Peyer's patch (tissue), 4 donors: Measurements from ENCODE around the gene ARL17B. TPM values are rescaled to one million over a fixed set of nuclear protein-coding genes. Genes with fewer than 3 reads are reported as not detected.
"Not testable (repeated sequence)": the region's sequence is repeated elsewhere in the genome, so short reads cannot be mapped to it uniquely, and the experiment has no call there.

Source experiments
- DNase-seq, 3 donors: peaks; one replicate each; pipeline ENCODE4 v3.0.0-alpha.2; 2017 to 2019
- H3K27ac ChIP-seq, 4 donors: fragments of 200-600 bp; sonication (generic); one replicate each; pipeline ENCODE4 v1.5.1; 2016 to 2019
- H3K27me3 ChIP-seq, 2 donors: fragments of 200-600 bp; sonication (generic); one replicate each; pipeline ENCODE4 v1.5.1; 2019
- H3K36me3 ChIP-seq, 3 donors: fragments of 200-600 bp; sonication (generic); one replicate each; pipeline ENCODE4 v1.5.1; 2016 to 2019
- H3K4me1 ChIP-seq, 4 donors: fragments of 200-600 bp; sonication (generic); one replicate each; pipeline ENCODE4 v1.5.1; 2016 to 2019
- H3K4me3 ChIP-seq, 4 donors: fragments of 200-600 bp; sonication (generic); 1 replicate in 3 of 4; 2 replicates in 1 of 4; pipeline ENCODE4 v1.5.1; 2016 to 2019; ENCODE audit warnings: mild to moderate bottlenecking in 1 of 4
- H3K9me3 ChIP-seq, 4 donors: fragments of 200-600 bp; sonication (generic); one replicate each; pipeline ENCODE4 v1.5.1; 2016 to 2019; ENCODE audit warnings: mild to moderate bottlenecking in 1 of 4
- total RNA-seq, 4 donors: library from RNA; depleted of rRNA; stranded (reverse); fragments of >200 nt; gene quantifications; one replicate each; pipeline ENCODE4 v1.1.0, GENCODE V29; 2016

The ARL17B gene
- 10 to 100 TPM in 2 of 4 donors, 1 to 10 TPM in 2; 2.5 to 20.1 (median 8.2) TPM for total RNA-seq

DNA sequence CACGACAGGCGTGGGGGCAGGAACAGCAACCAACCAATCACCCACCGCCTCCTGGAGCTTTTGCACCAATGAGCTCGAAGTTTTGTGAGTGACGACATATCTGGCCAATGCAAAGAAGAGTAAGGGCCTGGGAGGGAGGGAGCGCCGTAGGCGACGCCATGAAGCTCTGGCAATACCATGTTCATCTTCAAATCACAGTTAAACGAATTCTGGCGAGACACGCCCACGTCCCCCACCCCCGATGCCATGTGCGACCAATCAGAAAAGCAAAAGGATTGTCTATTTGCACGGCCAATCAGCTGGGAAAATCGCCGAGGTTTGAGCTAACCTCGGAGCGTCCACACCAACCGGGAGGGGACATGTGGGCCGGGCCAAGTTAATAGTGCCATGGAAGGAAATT is at the start of gene ARL17B:
ARL17B (minus strand) TSS at position 12 of the 400 bp plus-strand sequence. CDS start 3,369 bp downstream, outside the sequence.
- H3K4me3 ChIP-seq, H3K9me3 ChIP-seq, H3K36me3 ChIP-seq, H3K27ac ChIP-seq, H3K4me1 ChIP-seq, H3K27me3 ChIP-seq: not testable (repeated sequence)
- peak in 2 of 3 donors; percentile 75 to 97 for DNase-seq

GRCh38 chr17:46409864-46410263 is 48.3 kb upstream of the ARL17B start:
- H3K36me3 ChIP-seq, H3K4me1 ChIP-seq, DNase-seq, H3K9me3 ChIP-seq, H3K4me3 ChIP-seq, H3K27ac ChIP-seq, H3K27me3 ChIP-seq: not testable (repeated sequence)

- H3K9me3 ChIP-seq, H3K27me3 ChIP-seq, H3K27ac ChIP-seq, H3K4me1 ChIP-seq, H3K4me3 ChIP-seq, DNase-seq, H3K36me3 ChIP-seq: not testable (repeated sequence)
These were observed 45.6 kb upstream of the ARL17B start for GRCh38 chr17:46407155-46407554.

- not testable (repeated sequence) for H3K27me3 ChIP-seq, DNase-seq, H3K9me3 ChIP-seq, H3K4me1 ChIP-seq, H3K36me3 ChIP-seq, H3K27ac ChIP-seq, H3K4me3 ChIP-seq
These were observed 39.6 kb upstream of the ARL17B start for GRCh38 chr17:46401033-46401787.

DNA sequence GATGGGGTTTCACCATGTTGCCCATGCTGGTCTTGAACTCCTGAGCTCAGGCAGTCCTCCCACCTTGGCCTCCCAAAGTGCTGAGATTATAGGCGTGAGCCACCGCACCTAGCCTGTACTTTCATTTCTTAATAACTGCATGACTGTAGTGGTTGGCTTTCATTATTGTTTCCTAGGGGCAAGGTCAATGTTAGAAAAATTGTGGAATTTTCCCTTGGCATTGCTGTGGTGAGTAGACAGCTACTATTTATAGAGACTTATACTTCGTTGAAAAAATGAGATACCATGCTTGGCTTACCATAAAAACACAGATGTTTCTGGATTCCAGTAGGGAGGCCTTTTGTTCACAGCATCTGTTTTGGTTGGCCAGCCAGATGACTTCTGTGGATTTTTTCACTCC is 39.0 kb upstream of the ARL17B start:
- not testable (repeated sequence) for H3K9me3 ChIP-seq, H3K4me1 ChIP-seq, DNase-seq, H3K36me3 ChIP-seq, H3K27ac ChIP-seq, H3K27me3 ChIP-seq, H3K4me3 ChIP-seq

DNA sequence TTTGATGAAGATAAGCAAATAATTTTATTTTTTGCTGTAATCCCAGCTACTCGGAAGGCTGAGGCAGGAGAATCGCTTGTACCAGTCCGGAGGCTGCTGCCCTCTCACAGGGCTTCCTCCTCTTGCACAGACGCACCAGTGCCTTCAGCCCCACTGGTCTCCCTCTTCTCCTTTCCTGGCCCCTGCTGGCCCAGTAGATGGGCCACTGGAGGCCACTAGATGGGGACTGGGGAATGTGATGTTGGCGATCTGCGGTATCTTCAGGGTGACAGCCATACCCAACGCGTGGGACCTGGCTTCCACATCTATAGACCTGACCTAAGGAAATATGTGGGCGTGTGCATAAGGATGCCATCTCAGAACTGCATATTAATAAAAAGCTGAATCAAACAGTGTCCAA is 38.4 kb upstream of the ARL17B start:
- not testable (repeated sequence) for H3K9me3 ChIP-seq, H3K27ac ChIP-seq, H3K36me3 ChIP-seq, H3K4me3 ChIP-seq, H3K4me1 ChIP-seq, H3K27me3 ChIP-seq
- DNase-seq = peak in 1 of 3 donors; percentile 2

GRCh38 chr17:46396292-46396691 is 34.7 kb upstream of the ARL17B start:
- DNase-seq, H3K9me3 ChIP-seq, H3K36me3 ChIP-seq, H3K27me3 ChIP-seq, H3K27ac ChIP-seq, H3K4me1 ChIP-seq, H3K4me3 ChIP-seq: not testable (repeated sequence)

DNA sequence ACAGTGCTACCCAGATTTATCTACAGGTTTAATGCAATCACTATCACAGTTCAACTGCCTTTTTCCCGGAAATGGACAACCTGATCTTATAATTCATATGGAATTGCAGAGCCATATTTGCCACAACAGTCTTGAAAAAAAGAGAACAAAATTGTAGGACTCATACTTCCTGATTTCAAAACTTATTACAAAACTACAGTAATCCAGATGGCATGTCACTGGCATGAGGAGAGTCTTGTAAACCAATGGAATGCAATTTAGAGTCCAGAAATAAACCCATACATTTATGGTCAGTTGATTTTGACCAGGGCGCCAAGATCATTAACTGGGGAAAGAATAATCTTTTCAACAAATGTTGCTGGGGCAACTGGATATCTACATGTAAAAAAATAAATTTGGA is 32.1 kb upstream of the ARL17B start:
- not testable (repeated sequence) for H3K27ac ChIP-seq, H3K4me1 ChIP-seq, H3K27me3 ChIP-seq, H3K9me3 ChIP-seq, H3K36me3 ChIP-seq, H3K4me3 ChIP-seq, DNase-seq

- H3K27me3 ChIP-seq, H3K4me3 ChIP-seq, H3K9me3 ChIP-seq, H3K36me3 ChIP-seq, H3K4me1 ChIP-seq, H3K27ac ChIP-seq, DNase-seq: not testable (repeated sequence)
These were observed 23.9 kb upstream of the ARL17B start for GRCh38 chr17:46385491-46385890.

GRCh38 chr17:46383118-46383517 is 21.6 kb upstream of the ARL17B start:
- not testable (repeated sequence) for H3K4me3 ChIP-seq, H3K36me3 ChIP-seq, H3K27ac ChIP-seq, DNase-seq, H3K27me3 ChIP-seq, H3K4me1 ChIP-seq, H3K9me3 ChIP-seq

GRCh38 chr17:46373418-46373817 is 11.9 kb upstream of the ARL17B start:
- H3K9me3 ChIP-seq, H3K27me3 ChIP-seq, H3K36me3 ChIP-seq, H3K4me3 ChIP-seq, H3K27ac ChIP-seq, H3K4me1 ChIP-seq, DNase-seq: not testable (repeated sequence)

GRCh38 chr17:46372236-46373229 is 11.0 kb upstream of the ARL17B start:
- DNase-seq, H3K4me1 ChIP-seq, H3K4me3 ChIP-seq, H3K27me3 ChIP-seq, H3K36me3 ChIP-seq, H3K9me3 ChIP-seq, H3K27ac ChIP-seq: not testable (repeated sequence)

DNA sequence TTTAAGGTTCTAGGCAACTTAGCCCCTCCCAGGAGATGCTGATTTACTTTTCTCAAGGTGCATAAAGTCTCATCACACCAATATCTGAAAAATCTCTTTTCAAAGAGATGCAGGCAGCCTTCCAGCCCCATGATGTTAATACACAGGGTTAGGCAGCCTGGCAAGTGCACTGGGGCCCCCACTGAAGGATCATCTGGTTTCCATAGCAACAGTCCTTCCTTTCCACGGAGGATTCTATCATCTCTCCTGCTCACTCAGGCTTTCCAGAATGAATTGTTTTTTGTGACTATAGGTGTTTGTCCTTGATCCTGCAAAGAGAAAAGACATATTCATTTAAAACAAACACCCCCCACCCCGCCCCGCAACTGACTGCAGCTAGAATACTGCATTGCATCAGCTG is 6.0 kb upstream of the ARL17B start:
- not testable (repeated sequence) for H3K27me3 ChIP-seq, H3K36me3 ChIP-seq, H3K9me3 ChIP-seq, H3K4me3 ChIP-seq, H3K27ac ChIP-seq, H3K4me1 ChIP-seq, DNase-seq

GRCh38 chr17:46361145-46361735 is 326 bp downstream of the ARL17B start:
- H3K27ac ChIP-seq, H3K4me3 ChIP-seq, H3K27me3 ChIP-seq, H3K4me1 ChIP-seq, H3K9me3 ChIP-seq, DNase-seq, H3K36me3 ChIP-seq: not testable (repeated sequence)

DNA sequence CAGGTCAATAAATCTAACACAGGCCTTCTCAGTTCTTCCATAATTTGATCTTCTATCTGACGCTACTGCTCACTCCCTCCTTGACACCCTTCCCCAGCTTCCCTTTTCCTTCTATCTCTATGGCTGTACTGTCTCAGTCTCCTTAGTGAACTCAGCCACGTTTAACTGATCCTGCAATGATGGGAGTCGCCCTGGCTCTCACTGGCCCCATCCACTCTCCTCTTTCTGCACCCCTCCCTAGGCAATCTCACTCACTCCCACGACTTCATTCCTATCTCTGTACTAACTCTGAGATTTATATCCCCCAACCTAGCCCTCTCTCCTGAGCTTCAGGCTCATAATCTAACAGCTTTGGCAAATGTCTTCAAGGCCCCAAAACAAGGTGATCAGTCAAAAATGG is 7.7 kb downstream of the ARL17B start:
- H3K9me3 ChIP-seq = not testable (repeated sequence)

More for the DNA sequence above, 7.7 kb downstream of the ARL17B start:
- DNase-seq, H3K27ac ChIP-seq, H3K36me3 ChIP-seq, H3K27me3 ChIP-seq, H3K4me1 ChIP-seq, H3K4me3 ChIP-seq: not testable (repeated sequence)
